Measurements from ENCODE around the gene RPTOR.

The RPTOR gene

GRCh38 chr17:80819422-80820164 is 275.0 kb downstream of the RPTOR start:
- in situ Hi-C loops (cut with HindIII; ENCODE audit: low pct_ligation_motif_present, low sequenced_read_pairs): no loop called here
- TF ChIP-seq CTCF (IDR thresholded peaks at IDR 0.05; ENCODE audit: low read depth, low read length, missing control alignments): no peak
- no peak overlapping the region for H3K27ac ChIP-seq
- no peaks in the 10 kb centered on the region for H3K36me3 ChIP-seq (replicated peaks)
- no peak for DNase-seq
- H3K27me3 ChIP-seq (replicated peaks): no peaks in the 10 kb centered on the region
- no peak overlapping the region for H3K4me3 ChIP-seq (ENCODE audit: low read depth, low read length)

- Histone ChIP-seq H3K4me3 (ENCODE audit: low read depth, low read length) (no peak overlapping the region), H3K36me3 (replicated peaks) (no peaks in the 10 kb centered on the region), H3K27me3 (replicated peaks) (no peaks in the 10 kb centered on the region), H3K27ac (no peak overlapping the region)
- no peak for DNase-seq
- TF ChIP-seq CTCF (IDR thresholded peaks at IDR 0.05; ENCODE audit: low read depth, low read length, missing control alignments): no peak
- in situ Hi-C loops (cut with HindIII; ENCODE audit: low pct_ligation_motif_present, low sequenced_read_pairs): no loop called here
These were observed 275.7 kb downstream of the RPTOR start for GRCh38 chr17:80820331-80820730.

- H3K27ac ChIP-seq: no peak overlapping the region
- H3K27me3 ChIP-seq (replicated peaks): no peaks in the 10 kb centered on the region
- in situ Hi-C loops (cut with HindIII; ENCODE audit: low pct_ligation_motif_present, low sequenced_read_pairs): no loop called here
- DNase-seq: no peak
- TF ChIP-seq CTCF (IDR thresholded peaks at IDR 0.05; ENCODE audit: low read depth, low read length, missing control alignments): no peak
- H3K36me3 ChIP-seq (replicated peaks): peaks cover 6% of the 10 kb centered on the region
- no peak overlapping the region for H3K4me3 ChIP-seq (ENCODE audit: low read depth, low read length)
These were observed 276.9 kb downstream of the RPTOR start for GRCh38 chr17:80821546-80821945.

GRCh38 chr17:80822021-80822699 is 277.5 kb downstream of the RPTOR start:
- peaks cover 6% of the 10 kb centered on the region for H3K36me3 ChIP-seq (replicated peaks)
- H3K27ac ChIP-seq: no peak overlapping the region
- no peak for TF ChIP-seq CTCF (IDR thresholded peaks at IDR 0.05; ENCODE audit: low read depth, low read length, missing control alignments)
- H3K4me3 ChIP-seq (ENCODE audit: low read depth, low read length): no peak overlapping the region
- no peak for DNase-seq
- in situ Hi-C loops (cut with HindIII; ENCODE audit: low pct_ligation_motif_present, low sequenced_read_pairs): no loop called here
- H3K27me3 ChIP-seq (replicated peaks): no peaks in the 10 kb centered on the region

- Histone ChIP-seq H3K4me3 (ENCODE audit: low read depth, low read length) (no peak overlapping the region), H3K27me3 (replicated peaks) (no peaks in the 10 kb centered on the region), H3K27ac (no peak overlapping the region), H3K36me3 (replicated peaks) (peaks cover 6% of the 10 kb centered on the region)
- no peak for DNase-seq
- in situ Hi-C loops (cut with HindIII; ENCODE audit: low pct_ligation_motif_present, low sequenced_read_pairs): no loop called here
- TF ChIP-seq CTCF (IDR thresholded peaks at IDR 0.05; ENCODE audit: low read depth, low read length, missing control alignments): no peak
These were observed 278.2 kb downstream of the RPTOR start for GRCh38 chr17:80822700-80823410.
